OCI-LY3 (cell line): ENCODE results near the gene IMMP2L.

ENCODE experiments used
- H2AFZ ChIP-seq: fragments of 200-600, 300-600 bp; shearing (Covaris generic); 2 replicates; pipeline ENCODE4 v1.6.0; 2014; ENCODE audit warnings: antibody characterized with exemption, low read depth, low read length
- H3K27ac ChIP-seq: fragments of 200-600, 300-600 bp; sonication (generic); 2 replicates; pipeline ENCODE4 v1.5.1; 2014; ENCODE audit warnings: mild to moderate bottlenecking, low read length, moderate library complexity, mixed read lengths
- H3K27me3 ChIP-seq: fragments of 200-600, 300-600 bp; sonication (generic); 2 replicates; pipeline ENCODE4 v1.6.1; 2014; ENCODE audit warnings: low read depth, low read length, mixed read lengths
- H3K36me3 ChIP-seq: fragments of 200-600, 300-600 bp; sonication (generic); replicated peaks from 2 replicates; pipeline ENCODE3; 2014; ENCODE audit warnings: low read depth, low read length, mixed read lengths
- H3K4me1 ChIP-seq: fragments of 300-600, 200-600 bp; sonication (generic); 2 replicates; pipeline ENCODE4 v1.6.1; 2014; ENCODE audit warnings: low read length, mixed read lengths
- H3K4me2 ChIP-seq: fragments of 200-600, 300-600 bp; sonication (generic); 2 replicates; pipeline ENCODE4 v1.6.1; 2014; ENCODE audit warnings: low read length, mixed read lengths
- H3K4me3 ChIP-seq: fragments of 300-600, 200-600 bp; sonication (generic); 2 replicates; pipeline ENCODE4 v1.5.1; 2014; ENCODE audit warnings: antibody characterized with exemption, mild to moderate bottlenecking, low read length, moderate library complexity
- H3K79me2 ChIP-seq: fragments of 300-600, 200-600 bp; shearing (Covaris generic); 2 replicates; pipeline ENCODE4 v1.6.1; 2014; ENCODE audit warnings: mild to moderate bottlenecking, low read length, mixed read lengths
- H3K9ac ChIP-seq: fragments of 300-600, 200-600 bp; shearing (Covaris generic); 2 replicates; pipeline ENCODE4 v1.6.0; 2014; ENCODE audit warnings: mild to moderate bottlenecking, low read length, moderate library complexity
- H3K9me3 ChIP-seq: fragments of 200-600, 300-600 bp; shearing (Covaris generic); 2 replicates; pipeline ENCODE4 v1.6.1; 2014; ENCODE audit warnings: low read length, mixed read lengths; ENCODE audit not compliant: insufficient read depth
- H4K20me1 ChIP-seq: fragments of 200-600, 300-600 bp; sonication (generic); 2 replicates; pipeline ENCODE4 v1.6.1; 2016; ENCODE audit warnings: low read length, mixed read lengths; ENCODE audit not compliant: insufficient read depth
- EZH2phosphoT487 ChIP-seq: fragments of 200-600 bp; shearing (Covaris generic); IDR thresholded peaks from 2 replicates; pipeline ENCODE4 v1.6.1; 2018; ENCODE audit warnings: antibody characterized with exemption, mixed run types, low read depth
- TF ChIP-seq, protein P1 (sequence below): fragments of 200-600, 300-600 bp; sonication (generic); IDR thresholded peaks from 2 replicates; pipeline ENCODE4 v1.5.1; 2014; ENCODE audit warnings: antibody characterized with exemption, low read length, low read depth

Gene IMMP2L

DNA sequence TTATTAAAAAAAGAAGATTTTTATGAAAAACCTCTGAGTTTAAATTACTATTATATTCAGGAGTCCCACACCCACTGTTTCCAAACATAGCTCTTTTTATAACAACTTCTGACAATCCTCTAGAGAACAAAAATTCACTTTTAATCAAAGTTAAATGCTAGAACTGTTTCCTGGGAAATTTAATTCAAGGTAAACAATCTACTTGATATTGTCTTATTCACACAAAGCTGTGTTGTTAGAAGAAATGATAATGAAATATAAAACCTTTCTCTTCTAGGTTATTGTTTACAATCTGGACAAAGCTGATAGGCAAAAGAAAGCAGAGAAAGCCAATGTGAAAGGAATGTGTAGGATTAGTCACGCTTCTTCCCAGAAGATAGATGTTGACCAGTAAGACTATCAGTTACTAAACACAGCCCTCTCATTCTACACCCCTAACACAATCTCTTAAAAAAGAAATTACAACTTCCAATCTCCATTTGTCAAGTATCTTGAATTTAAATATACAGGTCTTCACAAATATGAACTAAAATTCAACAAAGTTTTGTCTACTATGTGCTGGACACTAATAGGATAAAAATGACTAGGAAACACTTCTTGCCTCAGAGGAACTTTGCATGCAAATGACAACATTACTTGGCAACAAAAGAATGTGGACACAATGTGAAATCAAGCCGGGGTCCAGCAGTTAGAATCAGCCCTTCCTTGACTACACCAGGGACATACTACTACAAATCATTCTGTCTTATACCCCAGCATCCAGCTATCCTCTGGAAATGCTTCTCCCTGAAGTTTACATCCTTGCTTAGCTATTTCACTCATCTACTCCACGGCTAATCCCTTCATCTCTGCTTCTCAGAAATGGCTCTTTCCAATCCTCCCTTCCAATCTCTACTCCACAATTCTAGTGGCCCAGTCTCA, 123.7 kb downstream of the IMMP2L start:
- H3K4me3 ChIP-seq: no peak overlapping the region
- H3K9ac ChIP-seq: no peak overlapping the region
- H3K79me2 ChIP-seq: no peaks in the 10 kb centered on the region
- no peaks in the 10 kb centered on the region for H3K9me3 ChIP-seq
- H2AFZ ChIP-seq: no peak overlapping the region
- no peak overlapping the region for H3K27ac ChIP-seq
- H4K20me1 ChIP-seq: no peaks in the 10 kb centered on the region
- no peaks in the 10 kb centered on the region for H3K36me3 ChIP-seq
- TF ChIP-seq, protein P1, sequence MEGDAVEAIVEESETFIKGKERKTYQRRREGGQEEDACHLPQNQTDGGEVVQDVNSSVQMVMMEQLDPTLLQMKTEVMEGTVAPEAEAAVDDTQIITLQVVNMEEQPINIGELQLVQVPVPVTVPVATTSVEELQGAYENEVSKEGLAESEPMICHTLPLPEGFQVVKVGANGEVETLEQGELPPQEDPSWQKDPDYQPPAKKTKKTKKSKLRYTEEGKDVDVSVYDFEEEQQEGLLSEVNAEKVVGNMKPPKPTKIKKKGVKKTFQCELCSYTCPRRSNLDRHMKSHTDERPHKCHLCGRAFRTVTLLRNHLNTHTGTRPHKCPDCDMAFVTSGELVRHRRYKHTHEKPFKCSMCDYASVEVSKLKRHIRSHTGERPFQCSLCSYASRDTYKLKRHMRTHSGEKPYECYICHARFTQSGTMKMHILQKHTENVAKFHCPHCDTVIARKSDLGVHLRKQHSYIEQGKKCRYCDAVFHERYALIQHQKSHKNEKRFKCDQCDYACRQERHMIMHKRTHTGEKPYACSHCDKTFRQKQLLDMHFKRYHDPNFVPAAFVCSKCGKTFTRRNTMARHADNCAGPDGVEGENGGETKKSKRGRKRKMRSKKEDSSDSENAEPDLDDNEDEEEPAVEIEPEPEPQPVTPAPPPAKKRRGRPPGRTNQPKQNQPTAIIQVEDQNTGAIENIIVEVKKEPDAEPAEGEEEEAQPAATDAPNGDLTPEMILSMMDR: no peak
- TF ChIP-seq EZH2phosphoT487: no peak
- H3K4me2 ChIP-seq: no peak overlapping the region
- no peaks in the 10 kb centered on the region for H3K27me3 ChIP-seq
- no peaks in the 10 kb centered on the region for H3K4me1 ChIP-seq

DNA sequence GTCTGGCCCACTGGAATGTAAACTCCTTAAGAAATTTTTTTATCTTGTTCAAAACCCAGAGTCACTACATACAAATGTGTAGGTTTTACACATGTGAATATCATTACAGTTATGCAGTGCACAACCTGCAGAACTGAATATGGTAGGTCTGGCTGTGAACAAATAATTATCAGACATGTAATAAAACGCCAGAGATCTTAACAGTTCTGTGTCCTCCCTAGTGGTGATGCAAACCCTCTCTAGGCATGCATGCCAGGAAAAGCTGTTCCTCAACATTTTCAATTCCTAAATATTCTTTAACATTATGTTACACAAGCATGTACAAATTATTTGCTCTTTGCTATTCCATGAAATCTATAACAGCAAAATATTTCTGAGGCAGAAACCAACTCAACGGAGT, 124.6 kb downstream of the IMMP2L start:
- no peaks in the 10 kb centered on the region for H3K9me3 ChIP-seq
- TF ChIP-seq, protein P1: no peak
- no peak overlapping the region for H3K9ac ChIP-seq
- H2AFZ ChIP-seq: no peak overlapping the region
- no peak overlapping the region for H3K4me3 ChIP-seq
- no peak overlapping the region for H3K27ac ChIP-seq
- H3K27me3 ChIP-seq: no peaks in the 10 kb centered on the region
- H3K36me3 ChIP-seq: no peaks in the 10 kb centered on the region
- H3K79me2 ChIP-seq: no peaks in the 10 kb centered on the region
- H3K4me1 ChIP-seq: no peaks in the 10 kb centered on the region
- H3K4me2 ChIP-seq: no peak overlapping the region
- no peaks in the 10 kb centered on the region for H4K20me1 ChIP-seq

DNA sequence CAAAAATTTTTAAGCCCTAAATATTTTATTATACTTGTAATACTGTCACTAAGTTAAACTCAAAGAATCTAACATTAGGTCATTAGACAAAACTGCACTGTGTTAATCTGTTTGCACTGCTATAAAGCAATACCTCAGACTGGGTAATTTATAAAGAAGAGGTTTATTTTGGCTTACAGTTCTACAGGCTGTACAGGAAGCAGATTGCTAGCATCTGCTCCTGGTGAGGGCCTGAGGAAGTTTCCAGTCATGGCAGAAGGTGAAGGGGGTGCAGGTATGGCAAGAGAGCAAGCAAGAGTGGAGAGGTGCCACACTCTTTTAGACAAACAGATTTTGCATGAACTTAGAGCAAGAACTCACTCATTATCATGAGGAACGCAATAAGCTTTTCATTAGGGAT, 125.7 kb downstream of the IMMP2L start:
- no peak overlapping the region for H3K27ac ChIP-seq
- H3K27me3 ChIP-seq: no peaks in the 10 kb centered on the region
- H3K36me3 ChIP-seq: no peaks in the 10 kb centered on the region
- no peak overlapping the region for H2AFZ ChIP-seq
- no peaks in the 10 kb centered on the region for H3K4me1 ChIP-seq
- H3K4me2 ChIP-seq: no peak overlapping the region
- no peaks in the 10 kb centered on the region for H3K9me3 ChIP-seq
- H3K4me3 ChIP-seq: no peak overlapping the region
- TF ChIP-seq, protein P1: no peak
- no peak for TF ChIP-seq EZH2phosphoT487
- H3K79me2 ChIP-seq: no peaks in the 10 kb centered on the region
- no peak overlapping the region for H3K9ac ChIP-seq
- H4K20me1 ChIP-seq: no peaks in the 10 kb centered on the region

DNA sequence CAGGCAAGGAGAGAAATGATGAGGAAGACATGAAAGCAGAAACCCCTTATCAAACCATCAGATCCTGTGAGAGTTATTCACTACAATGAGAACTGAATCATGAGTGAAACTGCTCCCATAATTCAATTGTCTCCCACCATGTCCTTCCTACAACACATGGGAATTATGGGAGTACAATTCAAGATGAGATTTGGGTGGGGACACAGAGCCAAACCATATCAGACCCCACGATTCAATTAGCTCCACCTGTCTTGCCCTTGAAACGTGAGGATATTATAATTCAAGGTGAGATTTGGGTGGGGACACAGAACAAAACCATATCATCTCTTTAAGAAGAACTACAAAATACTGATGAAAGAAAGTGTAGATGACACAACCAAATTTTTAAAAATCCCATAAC, 128.9 kb downstream of the IMMP2L start:
- no peak overlapping the region for H3K9ac ChIP-seq
- H3K4me2 ChIP-seq: no peak overlapping the region
- no peak overlapping the region for H3K4me3 ChIP-seq
- no peaks in the 10 kb centered on the region for H3K36me3 ChIP-seq
- no peaks in the 10 kb centered on the region for H4K20me1 ChIP-seq
- H3K27ac ChIP-seq: no peak overlapping the region
- no peaks in the 10 kb centered on the region for H3K27me3 ChIP-seq
- H3K79me2 ChIP-seq: no peaks in the 10 kb centered on the region
- H3K4me1 ChIP-seq: no peaks in the 10 kb centered on the region
- no peak overlapping the region for H2AFZ ChIP-seq
- TF ChIP-seq, protein P1: no peak
- TF ChIP-seq EZH2phosphoT487: no peak
- H3K9me3 ChIP-seq: no peaks in the 10 kb centered on the region
